Coronary artery (tissue), 2 donors: ENCODE data around the gene GPX6.
"Not testable (repeated sequence)": the region's sequence is repeated elsewhere in the genome, so short reads cannot be mapped to it uniquely, and the experiment has no call there.

ENCODE experiments used
- DNase-seq: peaks from one replicate; pipeline ENCODE4 v3.0.0-alpha.2; 2017; ENCODE audit warnings: low spot score
- H3K27ac ChIP-seq, 2 donors: fragments of 200-600 bp; sonication (generic); one replicate each; pipeline ENCODE4 v1.5.1; 2016 to 2019
- H3K4me3 ChIP-seq: fragments of 200-600 bp; sonication (generic); 2 replicates; pipeline ENCODE4 v1.5.1; 2016; ENCODE audit warnings: mild to moderate bottlenecking, moderate library complexity
- TF ChIP-seq, protein P1 (sequence below): fragments of 200-600 bp; sonication (generic); IDR thresholded peaks from one replicate; pipeline ENCODE4 v1.5.1; 2019; ENCODE audit warnings: antibody characterized with exemption

GPX6 gene

DNA sequence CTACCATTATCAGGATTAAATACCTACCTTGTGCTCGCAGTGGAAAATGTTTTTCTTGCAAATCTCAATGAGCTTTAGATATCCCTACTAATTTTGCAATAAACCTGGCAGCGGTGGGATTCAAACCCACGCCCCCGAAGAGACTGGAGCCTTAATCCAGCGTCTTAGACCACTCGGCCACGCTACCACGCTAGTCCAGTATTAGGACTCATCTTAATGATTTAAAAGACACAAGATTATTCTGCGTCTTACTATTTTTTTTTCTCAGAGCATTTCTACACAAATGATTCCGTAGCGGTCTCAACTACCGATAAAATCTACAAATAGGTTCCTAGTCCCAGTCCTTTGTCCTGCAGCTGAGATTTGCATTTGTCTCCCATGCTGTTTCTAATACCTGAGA lies 37.1 kb downstream of the GPX6 start:
- DNase-seq = no peak
- TF ChIP-seq, protein P1, sequence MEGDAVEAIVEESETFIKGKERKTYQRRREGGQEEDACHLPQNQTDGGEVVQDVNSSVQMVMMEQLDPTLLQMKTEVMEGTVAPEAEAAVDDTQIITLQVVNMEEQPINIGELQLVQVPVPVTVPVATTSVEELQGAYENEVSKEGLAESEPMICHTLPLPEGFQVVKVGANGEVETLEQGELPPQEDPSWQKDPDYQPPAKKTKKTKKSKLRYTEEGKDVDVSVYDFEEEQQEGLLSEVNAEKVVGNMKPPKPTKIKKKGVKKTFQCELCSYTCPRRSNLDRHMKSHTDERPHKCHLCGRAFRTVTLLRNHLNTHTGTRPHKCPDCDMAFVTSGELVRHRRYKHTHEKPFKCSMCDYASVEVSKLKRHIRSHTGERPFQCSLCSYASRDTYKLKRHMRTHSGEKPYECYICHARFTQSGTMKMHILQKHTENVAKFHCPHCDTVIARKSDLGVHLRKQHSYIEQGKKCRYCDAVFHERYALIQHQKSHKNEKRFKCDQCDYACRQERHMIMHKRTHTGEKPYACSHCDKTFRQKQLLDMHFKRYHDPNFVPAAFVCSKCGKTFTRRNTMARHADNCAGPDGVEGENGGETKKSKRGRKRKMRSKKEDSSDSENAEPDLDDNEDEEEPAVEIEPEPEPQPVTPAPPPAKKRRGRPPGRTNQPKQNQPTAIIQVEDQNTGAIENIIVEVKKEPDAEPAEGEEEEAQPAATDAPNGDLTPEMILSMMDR = no peak
- Histone ChIP-seq H3K4me3 (no peak overlapping the region), H3K27ac (no peak overlapping the region)

DNA sequence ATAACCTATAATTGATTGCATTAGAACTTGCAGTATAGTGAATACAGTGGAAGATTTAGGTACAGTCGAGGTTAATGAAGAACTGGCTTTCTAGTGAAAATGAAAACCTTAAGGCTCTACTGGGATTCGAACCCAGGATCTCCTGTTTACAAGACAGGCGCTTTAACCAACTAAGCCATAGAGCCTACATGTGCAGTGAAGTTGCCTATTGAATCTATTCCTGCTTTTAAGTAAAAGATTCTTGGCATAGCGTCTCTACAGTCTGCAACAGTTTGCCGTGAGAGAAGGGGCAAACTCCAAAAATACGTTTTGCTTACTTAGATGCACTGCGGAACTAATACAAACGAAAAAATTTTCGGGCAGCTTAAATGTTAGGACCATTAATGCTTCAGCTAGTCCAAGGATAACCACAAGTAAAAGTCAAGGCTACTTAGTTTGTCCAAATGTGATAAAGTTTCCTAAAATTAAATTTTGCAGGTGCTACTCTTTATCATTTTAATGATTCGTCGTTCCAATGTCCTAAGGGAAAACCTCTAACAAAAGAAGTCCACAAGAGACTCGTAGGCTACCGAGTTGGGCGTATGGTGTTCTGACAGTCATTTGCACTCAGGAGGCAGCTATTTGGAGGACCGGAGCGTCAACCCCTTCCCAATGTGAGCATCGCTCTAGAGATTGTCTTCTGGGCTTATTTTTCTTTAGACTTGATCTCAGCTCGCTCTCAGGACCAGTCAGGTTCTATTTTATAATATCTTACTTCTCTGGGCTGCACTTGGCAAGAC lies 41.0 kb downstream of the GPX6 start:
- no peak overlapping the region for H3K4me3 ChIP-seq
- TF ChIP-seq, protein P1 = no peak
- no peak for DNase-seq

DNA sequence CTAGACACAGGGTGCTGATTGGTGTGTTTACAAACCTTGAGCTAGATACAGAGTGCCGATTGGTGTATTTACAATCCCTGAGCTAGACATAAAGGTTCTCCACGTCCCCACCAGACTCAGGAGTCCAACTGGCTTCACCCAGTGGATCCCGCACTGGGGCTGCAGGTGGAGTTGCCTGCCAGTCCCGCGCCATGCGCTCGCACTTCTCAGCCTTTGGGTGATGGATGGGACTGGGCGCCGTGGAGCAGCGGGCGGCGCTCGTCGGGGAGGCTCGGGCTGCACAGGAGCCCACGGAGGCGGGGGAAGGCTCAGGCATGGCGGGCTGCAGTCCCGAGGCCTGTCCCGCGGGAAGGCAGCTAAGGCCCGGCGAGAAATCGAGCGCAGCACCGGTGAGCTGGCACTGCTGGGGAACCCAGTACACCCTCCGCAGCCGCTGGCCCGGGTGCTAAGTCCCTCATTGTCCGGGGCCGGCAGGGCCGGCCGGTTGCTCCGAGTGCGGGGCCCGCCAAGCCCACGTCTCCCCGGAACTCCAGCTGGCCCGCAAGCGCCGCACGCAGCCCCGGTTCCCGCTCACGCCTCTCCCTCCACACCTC lies 46.3 kb downstream of the GPX6 start:
- not testable (repeated sequence) for DNase-seq

More for the DNA sequence above, 41.0 kb downstream of the GPX6 start:
- H3K27ac ChIP-seq = no peak overlapping the region

DNA sequence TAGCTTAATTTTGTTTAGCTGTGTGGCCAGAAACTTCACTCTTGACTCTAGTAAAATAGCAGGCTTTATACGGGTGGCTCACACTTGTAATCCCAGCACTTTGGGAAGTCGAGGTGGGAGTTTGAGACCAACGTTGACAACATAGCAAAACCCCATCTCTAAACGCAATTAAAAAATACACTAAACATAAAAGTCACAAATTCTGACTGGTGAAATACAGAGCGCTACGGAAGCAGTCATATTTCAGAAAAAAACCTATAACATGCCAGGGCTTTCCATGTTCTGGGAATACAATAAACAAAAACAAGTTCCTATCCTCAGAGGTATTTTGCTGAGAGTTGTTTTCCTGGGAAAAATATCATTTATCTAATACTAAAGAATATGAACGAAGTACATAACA lies 47.5 kb downstream of the GPX6 start:
- no peak for DNase-seq
- H3K4me3 ChIP-seq = no peak overlapping the region
- TF ChIP-seq, protein P1 = no peak
- no peak overlapping the region for H3K27ac ChIP-seq

More for the DNA sequence above, 46.3 kb downstream of the GPX6 start:
- H3K27ac ChIP-seq, H3K4me3 ChIP-seq: not testable (repeated sequence)

DNA sequence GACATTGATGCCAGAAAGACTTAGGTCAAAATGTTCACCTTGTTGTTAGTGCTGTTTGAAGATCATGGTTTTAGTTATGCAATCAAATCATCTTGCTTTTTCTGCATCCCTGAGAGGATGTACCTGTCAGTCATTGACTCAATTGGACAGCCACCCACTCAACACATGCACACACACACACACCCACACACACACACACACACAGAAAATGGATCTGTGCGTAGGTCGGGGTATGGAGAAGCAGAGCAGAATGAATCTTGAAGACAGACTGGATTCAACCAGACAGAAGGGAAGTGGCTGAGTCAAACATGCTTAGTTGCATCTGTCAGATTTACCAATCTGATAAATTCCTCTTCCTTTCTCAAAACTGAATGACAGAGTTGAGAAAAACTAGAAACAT lies 53.2 kb downstream of the GPX6 start:
- H3K27ac ChIP-seq = no peak overlapping the region
- DNase-seq = no peak
- TF ChIP-seq, protein P1 = no peak
- H3K4me3 ChIP-seq = no peak overlapping the region

DNA sequence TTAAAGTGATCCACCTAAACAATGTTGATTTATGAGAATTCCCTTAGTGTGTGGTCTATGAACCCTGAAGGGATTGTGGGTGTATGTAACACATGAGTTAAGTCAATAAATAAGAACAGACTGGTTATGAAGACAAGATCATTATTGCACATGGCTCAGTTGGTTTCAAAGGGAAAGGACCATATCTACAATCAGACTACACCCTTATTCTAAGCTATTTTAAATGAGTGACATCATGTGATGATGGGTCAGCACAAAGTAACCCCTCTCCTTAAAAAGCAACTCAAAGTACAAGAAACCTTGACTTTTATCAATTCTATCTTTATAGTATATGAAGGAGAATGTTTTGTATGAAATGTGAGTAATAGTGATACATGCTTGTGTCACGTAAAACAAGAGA lies 57.0 kb downstream of the GPX6 start:
- Histone ChIP-seq H3K27ac (no peak overlapping the region), H3K4me3 (no peak overlapping the region)
- no peak for DNase-seq
- TF ChIP-seq, protein P1 = no peak
